HG02938 (cell line): ENCODE data around the gene BTBD9.
"Not testable (repeated sequence)": the region's sequence is repeated elsewhere in the genome, so short reads cannot be mapped to it uniquely, and the experiment has no call there.

Source experiments
- ATAC-seq: cut with Tn5 transposase; IDR thresholded peaks from one replicate; pipeline ENCODE4 v1.9.1; 2021; ENCODE audit warnings: mild to moderate bottlenecking, moderate library complexity; ENCODE audit not compliant: unreplicated experiment

Gene BTBD9

DNA sequence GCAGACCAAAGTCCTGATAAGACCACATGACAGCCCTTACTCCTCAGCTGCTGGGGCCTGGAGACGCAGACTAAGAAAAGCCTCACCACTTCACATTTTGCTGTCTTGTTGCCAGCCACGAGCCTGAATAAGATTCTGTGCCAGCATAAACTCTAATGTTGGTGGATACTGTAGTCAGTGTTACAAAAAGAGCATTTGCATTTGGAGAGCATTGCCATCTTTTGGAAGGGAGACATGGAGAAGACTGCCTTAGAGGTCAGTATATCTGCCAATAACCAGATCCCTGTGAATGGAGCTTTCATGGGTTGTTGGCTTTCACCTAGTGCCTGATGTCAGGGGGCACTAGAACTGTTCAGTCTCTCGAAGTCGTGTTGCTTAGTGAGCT lies 505.0 kb downstream of the BTBD9 start:
- no peak for ATAC-seq

DNA sequence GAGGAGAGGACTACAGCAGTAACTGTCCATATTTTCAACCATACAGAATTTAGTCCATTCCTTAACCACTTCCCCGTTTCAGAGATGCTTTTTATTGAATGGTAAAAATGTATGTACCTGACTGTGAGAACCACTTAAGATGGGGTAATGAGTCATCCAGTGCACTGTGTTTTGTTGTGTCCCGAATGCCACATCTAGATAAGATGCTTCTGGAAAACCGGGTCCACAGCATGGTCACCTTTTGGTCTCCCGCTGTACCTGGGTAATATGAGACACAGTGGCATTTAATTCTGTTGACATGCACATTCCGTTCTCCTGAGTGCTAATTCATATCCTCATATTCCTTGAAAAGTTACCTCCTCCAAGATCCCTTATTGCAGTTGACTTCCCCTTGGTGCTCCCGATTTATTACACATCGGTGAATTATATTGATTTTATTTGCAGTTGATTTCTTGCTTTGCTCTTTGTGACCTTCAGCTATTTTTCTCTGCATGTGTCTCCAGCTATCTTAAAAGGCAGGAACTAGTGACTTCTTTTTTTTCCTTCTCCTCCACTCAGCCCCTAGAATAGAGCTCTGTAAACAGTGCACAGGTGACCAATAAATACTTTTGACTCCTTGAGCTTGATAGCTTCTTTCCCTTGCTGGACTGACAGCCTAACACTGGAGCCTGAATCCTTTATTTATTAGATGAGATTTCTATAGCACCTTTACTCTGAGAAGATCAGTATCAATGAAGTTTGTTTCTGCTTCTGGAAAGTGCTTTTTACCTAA lies 505.6 kb downstream of the BTBD9 start:
- ATAC-seq, result no peak

DNA sequence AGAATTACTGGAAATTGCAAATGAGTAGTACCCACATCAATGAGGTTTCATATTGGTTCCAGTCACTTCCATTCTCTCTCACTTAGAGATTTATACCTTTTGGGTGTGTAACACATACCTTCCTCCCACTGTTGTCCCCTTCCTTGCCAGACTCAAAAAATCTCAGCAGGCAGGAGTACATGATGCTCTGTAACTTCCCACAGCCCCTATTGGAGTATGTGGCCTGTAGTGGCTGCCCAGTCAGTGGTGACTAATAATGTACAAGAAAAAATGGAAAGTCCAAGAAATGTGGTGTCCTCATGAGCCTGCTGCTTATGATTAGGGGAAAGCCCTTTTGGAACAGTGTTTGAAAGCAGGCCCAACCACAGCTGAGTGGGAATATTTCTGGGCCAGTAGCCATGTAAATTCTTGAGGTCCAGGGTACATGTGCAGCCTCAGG lies 508.2 kb downstream of the BTBD9 start:
- ATAC-seq, result no peak

DNA sequence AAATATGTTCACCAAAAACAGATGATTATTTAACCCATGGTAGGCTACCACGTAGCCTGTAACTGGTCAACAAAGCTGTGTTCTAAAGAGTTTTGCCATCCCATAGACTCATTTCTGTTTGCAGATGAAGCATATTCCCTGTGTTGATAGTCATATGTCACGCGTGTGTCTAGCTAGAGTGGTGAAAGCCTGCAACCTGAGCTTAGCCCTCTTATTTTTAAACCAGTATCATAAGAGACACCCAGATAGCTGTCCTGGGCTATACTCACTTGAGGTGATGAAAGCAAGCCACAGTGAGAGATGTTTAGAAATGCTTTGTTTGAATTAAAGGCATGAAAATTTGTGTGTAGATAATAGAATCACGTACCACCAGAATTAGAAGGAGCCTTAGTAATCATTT lies 512.4 kb downstream of the BTBD9 start:
- no peak for ATAC-seq

DNA sequence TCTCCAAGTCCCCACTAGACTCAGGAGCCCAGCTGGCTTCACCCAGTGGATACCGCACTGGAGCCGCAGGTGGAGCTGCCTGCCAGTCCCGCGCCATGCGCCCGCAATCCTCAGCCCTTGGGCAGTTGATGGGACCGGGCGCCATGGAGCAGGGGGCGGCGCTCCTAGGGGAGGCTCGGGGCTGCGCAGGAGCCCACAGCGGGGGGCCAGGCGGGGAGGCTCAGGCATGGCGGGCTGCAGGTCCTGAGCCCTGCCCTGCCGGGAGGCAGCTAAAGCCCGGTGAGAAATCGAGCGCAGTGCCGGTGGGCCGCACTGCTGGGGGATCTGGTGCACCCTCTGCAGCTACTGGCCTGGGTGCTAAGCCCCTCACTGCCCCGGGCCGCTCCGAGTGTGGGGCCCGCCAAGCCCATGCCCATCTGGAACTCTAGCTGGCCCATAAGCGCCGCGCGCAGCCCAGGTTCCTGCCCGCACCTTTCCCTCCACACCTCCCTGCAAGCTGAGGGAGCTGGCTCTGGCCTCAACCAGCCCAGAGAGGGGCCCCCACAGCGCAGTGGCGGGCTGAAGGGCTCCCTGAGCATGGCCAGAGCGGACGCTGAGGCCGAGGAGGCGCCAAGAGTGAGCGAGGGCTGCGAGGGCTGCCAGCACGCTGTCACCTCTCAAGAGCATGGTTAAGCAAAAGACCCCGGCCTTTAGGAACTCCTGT lies 515.4 kb downstream of the BTBD9 start:
- not testable (repeated sequence) for ATAC-seq

DNA sequence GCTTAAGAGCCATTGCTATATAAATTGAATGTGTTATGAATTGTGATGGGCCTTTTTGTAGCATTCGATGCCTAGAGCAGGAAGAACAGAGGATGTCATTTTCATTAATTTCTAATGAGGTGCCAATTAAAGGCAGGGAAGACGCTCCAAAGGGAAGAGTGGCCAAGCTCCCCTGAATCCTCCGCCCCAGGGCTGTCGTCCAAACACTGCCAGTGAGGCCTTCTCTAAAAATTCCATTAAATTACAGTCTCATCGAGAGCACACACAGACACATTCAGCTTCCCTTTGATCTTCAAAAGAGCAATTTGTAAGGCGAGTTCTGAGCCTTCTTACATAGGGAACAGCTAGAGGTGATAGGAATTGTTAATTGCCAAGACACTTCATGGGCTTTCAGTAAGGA lies 520.2 kb downstream of the BTBD9 start:
- no peak for ATAC-seq

DNA sequence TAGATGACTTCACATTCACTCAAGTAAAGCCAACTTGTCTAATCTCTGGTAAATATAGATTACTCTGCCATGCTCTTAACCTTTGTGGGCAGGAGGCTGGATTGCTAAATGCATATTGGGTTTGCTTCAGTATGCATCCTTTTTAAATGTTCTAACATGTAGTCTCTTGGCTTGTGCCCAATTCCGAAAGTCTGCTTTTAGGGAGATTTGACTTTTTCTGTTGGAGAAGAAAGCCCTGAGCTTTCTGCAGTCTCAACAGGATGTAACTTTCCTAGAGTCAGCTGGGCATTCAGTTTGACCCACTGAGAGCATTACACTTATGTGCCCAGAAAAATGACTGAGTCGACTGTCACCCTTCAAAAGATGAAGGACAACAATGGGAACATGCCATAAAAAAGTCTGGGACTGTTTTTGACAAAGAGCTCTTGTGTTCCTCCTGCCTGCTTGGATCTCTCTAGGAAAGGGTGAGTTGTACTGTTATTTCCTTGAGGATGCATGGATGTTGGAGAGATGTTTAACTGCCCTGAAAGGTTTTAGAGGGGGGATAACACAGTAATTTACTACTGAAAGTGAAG lies 520.9 kb downstream of the BTBD9 start:
- no peak for ATAC-seq
